Neural cell (in vitro differentiated cells): ENCODE measurements around the gene ACAN. TPM values are rescaled to one million over a fixed set of nuclear protein-coding genes. Genes with fewer than 3 reads are reported as not detected.

ENCODE experiments used
- H2AFZ ChIP-seq: fragments of 200-600, 300-800 bp; sonication (generic), shearing (Covaris generic); 2 replicates; pipeline ENCODE4 v1.6.0; 2014; ENCODE audit warnings: low read depth, mild to moderate bottlenecking, antibody characterized with exemption, low read length, moderate library complexity
- H3F3A ChIP-seq: fragments of 200-600 bp; shearing (Covaris generic); 2 replicates; pipeline ENCODE4 v1.6.1; 2016; ENCODE audit warnings: mild to moderate bottlenecking, moderate library complexity, mixed read lengths, antibody characterized with exemption, low read length; ENCODE audit not compliant: insufficient read depth, poor library complexity, severe bottlenecking
- H3K27ac ChIP-seq: fragments of 200-600, 300-800 bp; sonication (generic), shearing (Covaris generic); 2 replicates; pipeline ENCODE4 v1.5.1; 2014; ENCODE audit warnings: mild to moderate bottlenecking, low read length, moderate library complexity
- H3K27me3 ChIP-seq: fragments of 300-800, 200-600 bp; sonication (generic), shearing (Covaris generic); 2 replicates; pipeline ENCODE4 v1.6.0; 2014; ENCODE audit warnings: mild to moderate bottlenecking, low read depth, low read length, moderate library complexity; ENCODE audit not compliant: insufficient read depth
- H3K36me3 ChIP-seq: fragments of 300-800, 200-600 bp; sonication (generic), shearing (Covaris generic); 2 replicates; pipeline ENCODE4 v1.5.1; 2014; ENCODE audit warnings: mild to moderate bottlenecking, antibody characterized with exemption, low read length, moderate library complexity; ENCODE audit not compliant: insufficient read depth
- H3K4me2 ChIP-seq: fragments of 300-800, 200-600 bp; sonication (generic), shearing (Covaris generic); 2 replicates; pipeline ENCODE4 v1.6.0; 2014; ENCODE audit warnings: mild to moderate bottlenecking, low read length
- H3K4me3 ChIP-seq: fragments of 300-800, 200-600 bp; sonication (generic), shearing (Covaris generic); 2 replicates; pipeline ENCODE4 v1.5.1; 2014; ENCODE audit warnings: mild to moderate bottlenecking, low read length, moderate library complexity
- H3K79me2 ChIP-seq: fragments of 200-600 bp; shearing (Covaris generic); replicated peaks from 2 replicates; pipeline ENCODE4 v1.6.0; 2014; ENCODE audit warnings: mild to moderate bottlenecking, low read length, moderate library complexity; ENCODE audit not compliant: insufficient read depth
- H3K9ac ChIP-seq: fragments of 300-800, 200-600 bp; sonication (generic), shearing (Covaris generic); 2 replicates; pipeline ENCODE4 v1.6.1; 2016; ENCODE audit warnings: mild to moderate bottlenecking, low read length, mixed read lengths
- H3K9me2 ChIP-seq: fragments of 200-600 bp; shearing (Covaris generic); 2 replicates; pipeline ENCODE4 v1.6.1; 2016; ENCODE audit warnings: mild to moderate bottlenecking, low read length, mixed read lengths; ENCODE audit not compliant: insufficient read depth
- H3K9me3 ChIP-seq: fragments of 200-600, 300-800 bp; sonication (generic), shearing (Covaris generic); 2 replicates; pipeline ENCODE4 v1.6.1; 2016; ENCODE audit warnings: mild to moderate bottlenecking, mixed run types, low read length, moderate library complexity, mixed read lengths
- H4K20me1 ChIP-seq: fragments of 200-600 bp; shearing (Covaris generic); 2 replicates; pipeline ENCODE4 v1.6.1; 2016; ENCODE audit warnings: mild to moderate bottlenecking, mixed run types; ENCODE audit not compliant: insufficient read depth
- CTCF ChIP-seq: fragments of 450-650 bp; IDR thresholded peaks from 2 replicates; pipeline ENCODE4 v1.5.1; 2014; ENCODE audit warnings: antibody characterized with exemption, mild to moderate bottlenecking, moderate library complexity; ENCODE audit not compliant: poor library complexity, severe bottlenecking
- EP300 ChIP-seq: fragments of 450-650 bp; conservative IDR thresholded peaks from 2 replicates; pipeline ENCODE4 v1.6.1; 2014; ENCODE audit warnings: antibody characterized with exemption, mild to moderate bottlenecking, moderate library complexity; ENCODE audit not compliant: poor library complexity, severe bottlenecking
- EZH2 ChIP-seq: fragments of 200-600, 300-800 bp; shearing (Covaris generic), sonication (generic); IDR thresholded peaks from 2 replicates; pipeline ENCODE4 v1.6.1; 2014; ENCODE audit warnings: antibody characterized with exemption, low read length, borderline replicate concordance, mild to moderate bottlenecking; ENCODE audit not compliant: insufficient read depth, poor library complexity, severe bottlenecking
- MXI1 ChIP-seq: fragments of 450-650 bp; conservative IDR thresholded peaks from 2 replicates; pipeline ENCODE4 v1.6.1; 2014; ENCODE audit warnings: antibody characterized with exemption, mild to moderate bottlenecking; ENCODE audit not compliant: poor library complexity, severe bottlenecking
- POLR2AphosphoS5 ChIP-seq: IDR thresholded peaks from 2 replicates; pipeline ENCODE4 v1.6.1; 2012
- RAD21 ChIP-seq: fragments of 450-650 bp; conservative IDR thresholded peaks from 2 replicates; pipeline ENCODE4 v1.6.1; 2014; ENCODE audit warnings: antibody characterized with exemption, mild to moderate bottlenecking, moderate library complexity
- REST ChIP-seq: IDR thresholded peaks from 2 replicates; pipeline ENCODE4 v1.6.1; 2012; ENCODE audit warnings: borderline replicate concordance
- SMC3 ChIP-seq: fragments of 450-650 bp; conservative IDR thresholded peaks from 2 replicates; pipeline ENCODE4 v1.6.1; 2014; ENCODE audit warnings: antibody characterized with exemption, mild to moderate bottlenecking, moderate library complexity; ENCODE audit not compliant: poor library complexity
- TAF1 ChIP-seq: IDR thresholded peaks from 2 replicates; pipeline ENCODE4 v1.6.1; 2012; ENCODE audit warnings: low read depth
- polyA plus RNA-seq: library from polyadenylated mRNA; depleted of rRNA; stranded (reverse); fragments of >200 nt; gene quantifications from 2 replicates; pipeline ENCODE4 v1.2.3, GENCODE V29; 2014

The ACAN gene
- polyA plus RNA-seq, 1 donor from 2014 or later: not detected

- no peaks in the 10 kb centered on the region for H4K20me1 ChIP-seq
- H3K27me3 ChIP-seq: no peaks in the 10 kb centered on the region
- H3K79me2 ChIP-seq: no peaks in the 10 kb centered on the region
- no peak overlapping the region for H3K9ac ChIP-seq
- no peaks in the 10 kb centered on the region for H3K36me3 ChIP-seq
- no peak overlapping the region for H2AFZ ChIP-seq
- H3K9me2 ChIP-seq: no peaks in the 10 kb centered on the region
- no peak overlapping the region for H3K4me2 ChIP-seq
- no peaks in the 10 kb centered on the region for H3F3A ChIP-seq
- H3K9me3 ChIP-seq: no peaks in the 10 kb centered on the region
- no peak overlapping the region for H3K4me3 ChIP-seq
- TF ChIP-seq POLR2AphosphoS5: no peak
- TF ChIP-seq CTCF: no peak
- TF ChIP-seq RAD21: no peak
- no peak for TF ChIP-seq EP300
- no peak for TF ChIP-seq TAF1
- TF ChIP-seq REST: no peak
- no peak for TF ChIP-seq EZH2
- TF ChIP-seq MXI1: no peak
- TF ChIP-seq SMC3: no peak
- H3K27ac ChIP-seq: no peak overlapping the region
Measured at GRCh38 chr15:88876573-88876972, 73.3 kb downstream of the ACAN start.

GRCh38 chr15:88877415-88877814 lies 74.2 kb downstream of the ACAN start:
- TF ChIP-seq EP300: no peak
- TF ChIP-seq MXI1: no peak
- no peak for TF ChIP-seq REST
- TF ChIP-seq CTCF: no peak
- TF ChIP-seq SMC3: no peak
- TF ChIP-seq POLR2AphosphoS5: no peak
- TF ChIP-seq EZH2: no peak
- TF ChIP-seq RAD21: no peak
- TF ChIP-seq TAF1: no peak
- no peak overlapping the region for H3K9ac ChIP-seq
- no peak overlapping the region for H3K4me3 ChIP-seq
- H3K27me3 ChIP-seq: no peaks in the 10 kb centered on the region
- no peaks in the 10 kb centered on the region for H3K36me3 ChIP-seq
- no peaks in the 10 kb centered on the region for H4K20me1 ChIP-seq
- no peaks in the 10 kb centered on the region for H3K79me2 ChIP-seq
- no peaks in the 10 kb centered on the region for H3K9me3 ChIP-seq
- H3K9me2 ChIP-seq: no peaks in the 10 kb centered on the region
- no peak overlapping the region for H2AFZ ChIP-seq
- H3K27ac ChIP-seq: no peak overlapping the region
- no peak overlapping the region for H3K4me2 ChIP-seq
- no peaks in the 10 kb centered on the region for H3F3A ChIP-seq
